GM18861 (cell line): ENCODE results near the gene FN3K.

Experiments used
- ATAC-seq: cut with Tn5 transposase; IDR thresholded peaks from one replicate; pipeline ENCODE4 v1.9.1; 2021; ENCODE audit not compliant: unreplicated experiment

Gene FN3K

DNA sequence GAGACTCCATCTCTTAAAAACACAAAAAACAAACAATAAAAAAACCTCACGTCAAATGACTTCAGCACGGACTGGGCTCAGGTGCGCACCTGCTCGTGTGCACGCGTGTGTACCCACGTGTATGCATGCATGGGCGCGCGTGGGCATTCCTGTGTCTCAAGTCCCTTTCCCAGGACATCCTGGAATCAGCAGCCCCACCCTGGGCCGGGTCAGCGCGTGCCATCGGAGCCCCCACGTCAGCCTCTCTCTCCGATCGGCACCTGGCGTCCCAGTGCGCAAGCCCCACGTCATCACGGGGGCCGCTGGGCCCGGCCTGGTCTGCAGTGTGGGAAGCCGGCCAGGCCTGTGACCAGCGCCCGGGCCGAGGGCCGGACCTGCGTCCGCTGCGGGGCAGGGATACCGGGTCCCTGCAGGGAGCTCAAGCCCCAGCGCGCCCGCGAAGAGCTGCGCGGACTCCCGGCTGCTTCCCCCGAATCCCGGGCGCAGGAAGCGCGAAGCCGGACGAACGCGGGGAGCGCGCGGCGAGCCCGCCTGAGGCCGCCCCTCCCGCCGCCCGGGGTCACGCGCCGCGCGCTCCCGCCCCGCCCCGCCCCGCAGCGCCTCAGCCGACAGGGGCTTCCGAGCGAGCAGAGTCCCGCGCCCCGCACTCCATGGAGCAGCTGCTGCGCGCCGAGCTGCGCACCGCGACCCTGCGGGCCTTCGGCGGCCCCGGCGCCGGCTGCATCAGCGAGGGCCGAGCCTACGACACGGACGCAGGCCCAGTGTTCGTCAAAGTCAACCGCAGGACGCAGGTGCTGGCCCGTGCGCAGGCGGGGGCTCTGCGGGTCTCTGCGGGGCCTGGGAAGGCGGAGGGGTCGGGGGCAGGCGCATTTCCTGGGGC, at the start of gene FN3K:
TSS of gene FN3K (plus strand) at position 629 of the 880 bp plus-strand sequence. CDS start at position 651, 22 bp downstream.
- no peak for ATAC-seq

GRCh38 chr17:82686366-82687324, 48.8 kb upstream of the FN3K start:
- no peak for ATAC-seq

DNA sequence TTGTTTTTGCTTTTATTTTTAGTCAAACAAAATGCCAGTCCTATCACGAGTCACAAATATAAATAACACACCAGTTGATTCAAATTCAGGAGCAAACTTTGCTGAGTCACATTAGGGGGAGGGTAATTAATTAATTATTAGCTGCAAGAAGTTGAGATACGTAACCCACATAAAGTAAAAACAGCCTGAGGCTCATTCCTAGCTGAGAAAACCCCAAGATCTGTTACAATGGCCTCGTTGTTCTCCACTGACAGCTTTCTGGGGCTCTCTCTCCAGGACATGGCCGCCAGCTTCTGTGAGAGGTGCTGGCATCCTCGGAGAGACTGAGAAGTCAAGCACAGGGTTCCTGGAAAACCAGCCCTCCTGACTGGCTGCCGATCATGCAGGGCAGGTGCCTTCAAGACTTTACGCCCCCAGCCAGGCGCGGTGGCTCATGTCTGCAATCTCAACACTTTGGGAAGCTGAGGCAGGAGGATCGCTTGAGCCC, 48.0 kb upstream of the FN3K start:
- no peak for ATAC-seq

GRCh38 chr17:82687871-82688270, 47.5 kb upstream of the FN3K start:
- no peak for ATAC-seq

- no peak for ATAC-seq
Observed at GRCh38 chr17:82689077-82689476, 46.3 kb upstream of the FN3K start.

GRCh38 chr17:82690786-82691489, 44.5 kb upstream of the FN3K start:
- ATAC-seq, result no peak

GRCh38 chr17:82691714-82692113, 43.7 kb upstream of the FN3K start:
- no peak for ATAC-seq

DNA sequence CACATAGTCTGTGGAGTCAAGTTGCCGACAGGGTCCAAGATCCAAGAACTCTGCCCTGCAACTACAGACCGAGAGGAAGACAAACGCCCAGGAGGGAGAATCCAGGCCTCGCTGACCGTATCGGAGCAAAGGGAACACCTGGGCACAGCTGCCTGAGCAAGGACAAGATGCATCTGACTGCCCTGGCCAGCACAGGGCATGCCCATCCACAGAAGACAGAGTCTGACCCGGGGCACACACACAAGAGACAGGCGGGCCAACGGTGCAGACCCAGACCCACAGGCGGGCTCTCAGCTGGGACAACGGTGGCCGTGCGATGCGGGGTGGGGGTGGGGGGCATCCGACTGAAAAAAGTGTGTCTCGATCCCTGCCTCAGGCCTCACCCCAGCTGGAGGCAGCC, 43.1 kb upstream of the FN3K start:
- ATAC-seq, result no peak

GRCh38 chr17:82693168-82693867, 42.1 kb upstream of the FN3K start:
- ATAC-seq, result no peak

DNA sequence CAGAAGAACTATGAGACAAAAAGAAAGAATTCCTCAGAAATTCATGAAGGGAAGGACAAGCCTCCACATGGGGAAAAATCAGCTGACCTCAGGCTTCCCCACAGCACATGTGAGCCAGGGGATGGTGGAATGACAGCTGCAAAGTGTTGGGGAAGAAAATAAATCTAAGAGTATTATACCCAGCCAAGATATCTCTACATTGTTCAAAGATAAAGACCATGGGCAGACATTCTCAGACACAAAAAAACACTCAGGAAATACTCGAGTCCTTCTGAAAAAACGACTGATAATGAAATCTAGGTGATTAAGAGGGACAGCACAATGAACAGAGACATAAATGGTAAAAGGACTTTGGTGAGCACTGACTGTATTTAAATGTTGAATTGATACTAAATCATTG, 40.8 kb upstream of the FN3K start:
- no peak for ATAC-seq

- no peak for ATAC-seq
Observed at GRCh38 chr17:82696259-82696658, 39.2 kb upstream of the FN3K start.

- ATAC-seq, result no peak
Observed at GRCh38 chr17:82696916-82697807, 38.3 kb upstream of the FN3K start.

DNA sequence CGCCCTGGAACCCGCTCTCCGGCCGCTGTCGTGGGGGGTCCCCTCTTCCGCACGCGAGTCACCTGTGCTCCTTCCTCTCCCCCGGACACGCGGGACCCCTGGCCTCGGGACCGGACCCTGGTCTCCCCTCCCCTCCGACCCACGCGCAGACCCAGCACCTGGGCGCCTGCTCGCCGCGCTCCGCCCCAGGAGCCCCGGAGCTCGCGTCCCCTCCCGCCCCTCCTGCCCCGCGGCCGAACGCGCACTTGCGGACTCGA, 37.7 kb upstream of the FN3K start:
- ATAC-seq, result no peak

DNA sequence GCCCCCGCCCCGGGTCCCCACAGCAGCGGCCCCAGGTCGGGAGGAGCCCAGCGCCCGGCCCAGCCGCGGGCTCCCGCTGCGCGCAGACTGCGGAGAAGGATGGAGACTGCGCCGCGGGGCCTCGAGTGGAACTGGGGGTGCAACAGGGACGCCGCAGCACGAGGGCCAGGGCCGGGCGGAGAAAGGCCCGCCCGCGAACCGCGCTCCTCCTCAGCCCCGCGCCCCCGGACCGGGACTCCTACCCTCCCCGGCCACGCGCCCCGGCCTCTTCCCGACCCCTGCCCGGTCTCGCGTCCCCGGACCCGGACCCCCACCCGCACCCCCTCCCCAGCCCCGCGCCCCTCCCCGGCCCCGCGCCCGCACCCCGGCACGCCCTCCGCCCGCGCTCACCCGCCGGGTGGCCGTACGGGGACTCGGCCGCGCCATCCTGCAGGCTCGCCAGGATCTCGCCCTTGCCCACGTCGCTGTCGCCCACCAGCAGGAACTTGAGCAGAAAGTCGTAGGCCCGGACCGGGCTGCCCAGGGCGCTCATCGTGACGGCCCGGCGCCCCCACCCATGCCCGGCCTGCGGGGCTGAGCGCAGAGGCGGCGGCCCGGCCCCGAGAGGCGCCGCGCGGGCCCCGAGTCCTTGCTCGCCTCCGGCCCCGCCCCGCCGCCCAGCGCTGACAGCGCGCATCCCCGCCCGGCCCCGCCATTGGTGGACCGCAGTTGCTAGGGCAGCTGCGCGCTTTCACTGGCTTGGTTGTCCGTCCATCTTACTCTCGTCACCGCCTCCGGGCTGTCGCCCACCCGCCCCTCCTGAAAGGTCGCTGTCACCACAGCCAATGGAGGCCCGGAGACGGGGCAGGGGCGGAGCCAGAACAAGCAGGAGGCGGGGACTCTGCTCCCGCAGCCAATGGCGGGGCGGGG, 37.1 kb upstream of the FN3K start, which contains the start of gene RAB40B:
TSS of gene RAB40B (minus strand) at position 634 of the 909 bp plus-strand sequence. CDS start at position 532, 102 bp downstream.
- ATAC-seq, result peak; percentile 98

- no peak for ATAC-seq
Observed at GRCh38 chr17:82698974-82699442, 36.4 kb upstream of the FN3K start.

DNA sequence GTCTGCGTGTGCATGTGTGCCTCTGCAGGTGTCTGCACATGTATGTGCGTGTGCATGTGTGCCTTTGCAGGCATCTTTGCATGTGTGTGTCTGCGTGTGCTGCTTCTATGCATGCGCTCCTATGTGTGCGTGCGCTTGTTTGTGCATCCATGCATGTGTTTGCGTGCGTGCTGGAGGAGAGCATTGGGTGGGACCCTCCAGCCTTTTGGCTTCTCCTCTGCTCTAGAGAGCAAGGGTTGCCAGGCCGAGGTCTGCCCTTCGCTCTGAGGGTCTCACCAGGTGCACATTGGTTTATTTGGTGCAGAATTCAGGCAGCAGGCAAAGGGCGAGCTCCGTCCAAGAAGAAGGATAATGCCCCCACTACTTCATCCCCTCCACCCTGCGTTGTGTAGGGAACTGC, 35.9 kb upstream of the FN3K start:
- no peak for ATAC-seq

DNA sequence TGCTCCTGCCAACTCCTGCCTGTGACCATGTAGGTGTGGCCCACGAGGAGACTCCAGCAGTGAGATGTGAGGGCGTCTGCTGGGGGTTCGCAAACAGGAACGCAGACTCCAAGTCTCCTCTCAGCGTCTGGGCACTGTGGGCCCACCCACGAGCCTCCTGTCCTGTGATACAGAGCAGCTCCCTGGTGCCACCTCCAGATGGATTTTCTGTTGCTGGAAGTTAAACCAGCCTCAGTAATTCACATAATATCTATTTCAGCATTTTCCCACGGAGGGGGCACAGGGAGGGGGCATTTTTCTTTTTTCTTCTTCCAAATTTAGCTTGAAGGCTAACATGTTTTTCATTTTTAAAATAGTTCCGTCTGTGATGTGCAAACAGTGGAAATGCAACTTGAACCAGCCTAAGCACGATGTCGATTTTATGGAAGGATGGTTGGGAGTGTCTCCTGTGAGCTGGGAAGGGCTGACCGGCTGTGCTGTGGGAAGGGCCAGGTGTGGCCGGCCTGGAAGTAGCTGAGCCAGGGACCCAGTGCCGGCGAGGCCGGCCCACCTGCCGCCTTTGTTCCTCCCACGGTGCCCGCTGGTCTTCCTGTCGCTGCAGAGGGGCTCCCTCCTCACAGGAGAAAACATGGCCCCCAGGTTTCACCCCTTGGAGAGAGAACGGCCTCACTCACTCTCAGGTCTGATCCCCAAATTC, 33.0 kb upstream of the FN3K start:
- no peak for ATAC-seq
